Upper lobe of left lung (tissue), 4 donors: ENCODE results near the gene TRAF1.

Experiments
- CTCF ChIP-seq, 6 experiments: fragments of 450-650 bp in 4 of 6; fragments of 200-600 bp in 2 of 6; sonication (generic) in 2 of 6; IDR thresholded peaks; one replicate each; pipeline ENCODE4 v1.5.1; 2016 to 2019; ENCODE audit warnings: antibody characterized with exemption in 6 of 6
- EP300 ChIP-seq, 4 donors: sonication (generic); formaldehyde crosslinking; IDR thresholded peaks; one replicate each; pipeline ENCODE4 v1.5.1; 2017; ENCODE audit warnings: antibody characterized with exemption in 4 of 4, control low read depth in 2 of 4
- POLR2A ChIP-seq, 4 donors: fragments of 450-650 bp; IDR thresholded peaks; one replicate each; pipeline ENCODE4 v1.5.1; 2016 to 2017; ENCODE audit warnings: antibody characterized with exemption in 4 of 4, mild to moderate bottlenecking in 2 of 4
- POLR2AphosphoS5 ChIP-seq, 2 donors: sonication (generic); formaldehyde crosslinking; IDR thresholded peaks; one replicate each; pipeline ENCODE4 v1.5.1; 2017; ENCODE audit warnings: antibody characterized with exemption in 2 of 2

GRCh38 chr9:120956862-120957261, 30.3 kb upstream of the TRAF1 start:
- TF ChIP-seq CTCF (IDR thresholded peaks at IDR 0.05) (no peak), POLR2A (IDR thresholded peaks at IDR 0.05) (no peak), EP300 (IDR thresholded peaks at IDR 0.05) (no peak), POLR2AphosphoS5 (IDR thresholded peaks at IDR 0.05) (no peak)
